ENCODE measurements around the gene RHBDF2.

The RHBDF2 gene

DNA sequence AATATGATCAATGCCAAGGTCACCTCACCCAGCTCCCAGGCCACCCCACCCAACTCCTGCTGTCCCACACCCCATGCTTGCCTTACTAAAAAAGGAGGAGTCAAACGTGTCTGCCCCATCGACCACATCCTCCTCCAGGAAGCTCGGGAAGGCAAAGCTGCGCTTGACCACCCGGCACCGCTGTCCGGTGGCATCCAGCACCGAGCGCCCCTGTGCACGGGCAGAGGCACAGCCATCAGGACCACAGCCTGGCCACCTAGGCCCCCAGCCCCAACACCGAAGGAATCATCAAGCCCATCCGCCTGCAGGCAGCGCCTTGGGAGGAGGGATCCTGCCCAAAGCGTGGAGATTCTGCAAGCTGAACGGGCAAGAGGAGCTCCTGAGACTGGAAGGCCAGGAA, 23.6 kb downstream of the RHBDF2 start:
- DNase-seq = no peak

GRCh38 chr17:76476736-76477135, 24.5 kb downstream of the RHBDF2 start:
- no peak for DNase-seq

DNA sequence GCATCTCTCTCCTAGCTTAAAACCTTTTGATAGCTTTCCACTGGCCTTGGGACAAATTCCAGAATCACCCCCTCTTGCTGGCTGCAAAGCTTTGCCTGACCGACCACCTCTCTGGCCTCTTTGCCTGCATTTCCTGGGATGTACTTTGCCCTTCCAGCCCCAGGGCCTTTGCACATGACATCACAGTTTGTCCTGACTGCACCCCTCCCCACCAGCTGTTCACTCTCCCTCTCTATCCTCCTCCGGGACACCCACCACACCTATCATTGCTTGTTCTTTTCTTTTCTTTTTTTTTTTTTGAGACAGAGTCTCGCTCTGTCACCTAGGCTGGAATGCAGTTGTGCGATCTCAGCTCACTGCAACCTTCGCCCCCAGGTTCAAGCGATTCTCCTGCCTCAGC, 25.9 kb downstream of the RHBDF2 start:
- DNase-seq = no peak

- no peak for DNase-seq
Measured at GRCh38 chr17:76474894-76475293, 26.3 kb downstream of the RHBDF2 start.

DNA sequence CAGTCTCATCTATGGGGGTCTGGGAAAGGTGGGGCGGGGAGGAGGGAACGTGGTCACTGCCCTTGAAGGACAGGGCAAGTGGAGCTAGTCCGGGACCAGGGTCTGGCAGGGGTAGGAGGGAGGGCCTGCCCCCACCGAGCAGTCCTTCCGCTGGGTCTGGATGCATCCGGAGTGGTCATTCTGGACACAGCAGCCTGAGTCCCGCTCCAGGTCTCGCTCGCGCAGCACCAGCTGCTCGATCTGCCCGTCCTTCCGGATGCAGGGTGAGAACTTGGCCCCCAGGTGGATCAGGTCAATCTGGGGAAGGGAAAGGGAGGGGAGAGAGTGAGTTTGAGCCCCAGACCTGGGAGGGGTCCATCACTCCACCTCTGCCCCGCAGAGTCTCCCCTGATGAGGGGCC, 27.0 kb downstream of the RHBDF2 start:
- no peak for DNase-seq

GRCh38 chr17:76473541-76473985, 27.7 kb downstream of the RHBDF2 start:
- no peak for DNase-seq

DNA sequence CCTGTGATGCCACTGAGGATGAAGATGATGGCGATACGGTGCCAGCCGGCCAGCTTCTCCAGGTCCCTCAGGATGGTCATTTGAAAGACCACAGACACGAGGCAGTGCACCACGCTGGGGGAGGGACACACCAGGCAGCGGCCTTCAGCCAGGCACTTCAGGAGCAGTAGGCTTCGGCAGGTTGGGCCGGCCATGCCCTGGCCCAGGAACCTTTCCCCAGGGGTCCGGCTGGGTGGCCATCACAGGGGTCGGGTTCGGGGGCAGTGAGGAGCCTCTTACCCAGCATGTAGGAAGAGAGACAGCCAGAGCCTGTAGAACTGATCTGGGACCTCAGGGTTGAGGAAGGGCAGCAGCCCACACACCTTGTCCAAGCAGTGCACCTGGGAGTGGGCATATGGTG, 28.5 kb downstream of the RHBDF2 start:
- no peak for DNase-seq

- no peak for DNase-seq
Measured at GRCh38 chr17:76472258-76472645, 29.0 kb downstream of the RHBDF2 start.

GRCh38 chr17:76471498-76472257, 29.5 kb downstream of the RHBDF2 start:
- no peak for DNase-seq

GRCh38 chr17:76469991-76470739, 31.1 kb downstream of the RHBDF2 start:
- DNase-seq = no peak

GRCh38 chr17:76469076-76469990, 31.9 kb downstream of the RHBDF2 start:
- DNase-seq = no peak

DNA sequence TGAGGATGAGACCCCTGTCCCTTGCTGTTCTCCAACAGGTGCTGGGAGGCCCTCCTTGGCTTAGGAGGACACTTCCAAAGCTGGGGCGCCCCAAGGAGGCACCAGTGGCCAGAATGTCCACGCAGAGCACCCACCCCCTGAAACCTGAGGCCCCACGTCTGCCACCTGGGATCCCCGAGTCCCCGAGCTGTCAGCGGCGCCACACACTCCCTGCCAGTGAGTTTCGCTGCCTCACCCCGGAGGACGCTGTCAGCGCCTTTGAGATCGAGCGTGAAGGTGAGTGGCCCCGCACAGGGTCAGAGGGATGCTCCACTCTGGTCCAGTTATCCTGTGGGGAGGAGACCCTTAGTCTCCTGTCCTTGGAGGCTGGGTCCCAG, 32.6 kb downstream of the RHBDF2 start:
- no peak for DNase-seq

DNA sequence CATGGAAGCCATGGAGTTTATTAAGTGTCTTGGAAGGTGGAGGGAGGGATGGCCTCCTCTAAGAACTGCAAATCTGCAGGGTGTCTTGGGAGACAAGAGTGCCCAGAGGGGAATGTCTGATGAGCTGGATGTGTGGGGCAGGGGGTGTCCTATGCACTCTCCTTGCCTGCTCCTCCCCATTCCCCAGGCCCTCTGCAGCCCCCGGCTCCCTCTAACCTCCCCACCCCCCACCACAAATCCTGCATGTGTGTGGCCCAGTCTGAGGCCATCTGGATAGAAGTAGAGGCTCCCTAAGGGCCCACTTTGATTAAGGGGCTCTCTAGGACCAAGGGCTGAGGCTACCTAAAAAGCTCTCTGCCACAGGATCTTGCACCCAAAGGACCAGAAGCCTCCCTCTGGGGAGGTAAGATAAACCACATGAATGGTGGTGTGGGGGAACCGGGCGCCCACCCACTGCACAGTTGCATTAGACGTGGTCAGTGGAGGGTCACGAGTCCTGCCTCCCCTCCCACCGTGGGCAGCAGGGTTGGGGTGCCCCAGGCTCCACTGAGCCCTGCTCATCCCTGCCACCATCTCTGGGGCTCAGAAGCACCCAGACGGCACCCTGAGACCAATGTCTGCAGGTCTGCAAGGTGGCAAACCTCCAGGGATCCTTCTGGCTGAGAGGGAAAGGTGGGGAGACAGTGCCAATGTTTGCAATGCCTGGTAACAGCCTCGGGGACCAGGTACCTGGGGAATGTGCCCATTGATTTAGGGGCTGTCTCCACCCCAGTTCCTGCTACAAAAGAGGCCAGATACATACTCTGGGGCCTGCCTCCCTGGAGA, 33.2 kb downstream of the RHBDF2 start:
- no peak for DNase-seq

DNA sequence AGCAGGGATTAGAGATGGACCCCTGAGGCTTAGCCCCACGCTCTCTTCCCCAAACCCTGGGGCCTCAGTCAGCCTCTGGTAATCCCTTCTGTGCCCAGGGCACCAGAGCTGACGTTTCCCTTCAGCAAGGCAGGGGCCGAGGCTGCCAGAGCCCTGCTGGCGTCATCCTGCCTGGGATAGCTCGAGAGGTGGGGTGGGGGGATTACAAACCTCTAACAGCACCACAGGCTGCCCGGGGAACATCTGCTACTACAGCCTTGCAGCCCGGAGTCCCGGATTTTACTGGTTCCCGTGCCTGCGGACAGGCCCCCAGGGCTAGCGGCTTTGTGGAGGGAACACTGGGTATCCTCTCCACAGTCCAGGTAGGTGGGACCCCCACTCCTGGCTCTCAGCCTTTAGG, 33.9 kb downstream of the RHBDF2 start, which contains the start of gene AANAT:
Gene AANAT, plus strand, starts transcription at position 238 of the 400 bp plus-strand sequence. CDS start 1,144 bp downstream, outside the sequence.
- DNase-seq = no peak

GRCh38 chr17:76466775-76467130, 34.5 kb downstream of the RHBDF2 start:
- DNase-seq = no peak

GRCh38 chr17:76462556-76463290, 38.5 kb downstream of the RHBDF2 start:
- no peak for DNase-seq

- no peak for DNase-seq
Measured at GRCh38 chr17:76461765-76462555, 39.3 kb downstream of the RHBDF2 start.

- DNase-seq = no peak
Measured at GRCh38 chr17:76459674-76460073, 41.5 kb downstream of the RHBDF2 start.

DNA sequence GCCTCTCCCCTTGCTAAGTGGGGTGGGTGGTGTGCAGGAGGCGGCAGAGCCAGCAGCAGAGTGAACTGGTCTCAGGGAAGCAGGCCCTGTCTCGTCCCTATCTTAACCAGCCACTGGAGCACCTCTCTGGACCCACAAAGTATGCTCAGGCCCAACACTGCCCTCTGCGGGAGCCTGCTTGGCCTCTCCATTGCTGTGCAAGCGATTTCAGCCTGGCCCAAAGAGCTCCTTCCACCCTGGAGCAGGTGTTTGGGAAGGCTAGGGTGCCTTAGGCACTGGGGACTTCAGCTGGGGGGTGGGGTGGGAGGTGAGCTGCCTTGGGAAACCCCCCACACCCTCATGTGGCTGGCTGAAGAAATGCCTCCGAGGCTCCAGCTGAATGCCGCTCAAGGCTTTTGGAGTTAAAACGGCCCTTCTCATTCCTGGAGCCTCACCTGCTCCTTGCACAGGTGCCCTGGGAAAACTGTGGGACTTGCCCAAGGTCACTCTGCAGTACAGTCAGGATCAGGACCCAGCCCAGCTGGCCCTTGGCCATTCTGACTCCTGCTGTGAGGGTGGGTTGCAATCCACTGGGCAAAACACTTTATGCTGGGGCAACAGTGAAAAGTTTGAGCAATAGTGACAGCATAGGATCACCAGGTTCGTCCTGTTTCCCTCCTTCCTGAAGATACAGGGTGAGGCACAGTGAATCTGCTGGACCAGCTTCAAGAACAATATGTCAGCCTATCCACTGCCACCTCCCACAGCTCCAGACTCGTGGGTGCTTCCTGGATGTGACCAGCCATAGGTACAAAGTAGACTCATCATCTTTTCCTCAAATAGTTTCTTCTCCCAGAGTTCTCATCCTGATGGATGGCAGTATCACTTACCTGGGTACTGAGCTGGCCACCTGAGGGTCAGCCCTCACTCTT, 42.4 kb downstream of the RHBDF2 start:
- no peak for DNase-seq

DNA sequence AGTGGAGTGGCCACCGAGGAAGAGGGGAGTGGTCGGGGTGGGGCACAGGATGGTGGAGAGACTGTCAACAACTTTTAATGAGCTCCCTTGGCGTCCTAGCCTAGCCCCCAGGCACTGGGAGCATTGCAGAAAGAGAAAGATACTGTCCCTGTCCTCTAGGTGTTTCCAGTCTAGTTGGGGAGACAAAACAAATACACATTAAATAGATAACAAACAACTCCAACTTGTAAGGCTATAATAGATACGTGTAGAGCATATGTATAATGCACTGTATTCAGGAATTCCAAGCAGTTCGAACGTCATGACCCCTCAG, 47.8 kb downstream of the RHBDF2 start:
- no peak for DNase-seq
